Esophagus muscularis mucosa (tissue), 4 donors: Measurements from ENCODE around the gene TSTD1. TPM values are rescaled to one million over a fixed set of nuclear protein-coding genes. Genes with fewer than 3 reads are reported as not detected.

Source experiments
- DNase-seq: peaks from one replicate; pipeline ENCODE4 v3.0.0-alpha.2; 2017; ENCODE audit errors: extremely low spot score
- H3K27ac ChIP-seq, 4 donors: fragments of 200-600 bp; sonication (generic); replicated peaks in 1 of 4; 1 replicate in 3 of 4; 2 replicates in 1 of 4; pipeline ENCODE4 v1.5.1; 2016 to 2019; ENCODE audit warnings: mild to moderate bottlenecking in 1 of 4
- H3K27me3 ChIP-seq, 4 donors: fragments of 200-600 bp; sonication (generic); one replicate each; pipeline versions ENCODE4 v1.5.1 to v1.6.0; 2016 to 2019
- H3K36me3 ChIP-seq, 4 donors: fragments of 200-600 bp; sonication (generic); one replicate each; pipeline ENCODE4 v1.5.1; 2016 to 2019
- H3K4me1 ChIP-seq, 4 donors: fragments of 200-600 bp; sonication (generic); one replicate each; pipeline ENCODE4 v1.5.1; 2016 to 2019
- H3K4me3 ChIP-seq, 4 donors: fragments of 200-600 bp; sonication (generic); 1 replicate in 2 of 4; 2 replicates in 2 of 4; pipeline ENCODE4 v1.5.1; 2016 to 2019; ENCODE audit warnings: mild to moderate bottlenecking in 4 of 4, moderate library complexity in 1 of 4
- H3K9me3 ChIP-seq, 4 donors: fragments of 200-600 bp; sonication (generic); 1 replicate in 3 of 4; 2 replicates in 1 of 4; pipeline ENCODE4 v1.5.1; 2016 to 2019
- EP300 ChIP-seq: sonication (generic); formaldehyde crosslinking; IDR thresholded peaks from one replicate; pipeline ENCODE4 v1.6.1; 2017; ENCODE audit warnings: antibody characterized with exemption
- POLR2A ChIP-seq: fragments of 450-650 bp; IDR thresholded peaks from one replicate; pipeline ENCODE4 v1.6.1; 2017; ENCODE audit warnings: antibody characterized with exemption, moderate library complexity, mild to moderate bottlenecking, low read depth
- POLR2AphosphoS5 ChIP-seq, 2 donors: sonication (generic); formaldehyde crosslinking; IDR thresholded peaks; one replicate each; pipeline ENCODE4 v1.6.1; 2017; ENCODE audit warnings: antibody characterized with exemption in 2 of 2
- WGBS: methylation state at CpG from one replicate; pipeline ENCODE4 v1.1.5; 2018; 5-methylcytosine and 5-hydroxymethylcytosine counted together
- intact Hi-C: fragments of 100-400 bp; cut with DNase I; formaldehyde crosslinking; loops from one replicate; pipeline ENCODE4 v1.15.1; 2023
- total RNA-seq, 4 donors: library from RNA; depleted of rRNA; stranded (reverse); fragments of >200 nt; gene quantifications; one replicate each; pipeline versions ENCODE4 v1.1.0 to v1.2.1, GENCODE V29; 2016
- TF ChIP-seq, protein P1 (sequence below), 3 experiments: fragments of 200-600 bp in 2 of 3; fragments of 450-650 bp in 1 of 3; sonication (generic) in 2 of 3; IDR thresholded peaks; one replicate each; pipeline ENCODE4 v1.5.1; 2017 to 2019; ENCODE audit warnings: antibody characterized with exemption in 3 of 3, mild to moderate bottlenecking in 2 of 3, moderate library complexity in 1 of 3

The TSTD1 gene
- total RNA-seq, 4 donors from 2014 or later, result 19.0 to 46.5 (median 29.4) TPM

DNA sequence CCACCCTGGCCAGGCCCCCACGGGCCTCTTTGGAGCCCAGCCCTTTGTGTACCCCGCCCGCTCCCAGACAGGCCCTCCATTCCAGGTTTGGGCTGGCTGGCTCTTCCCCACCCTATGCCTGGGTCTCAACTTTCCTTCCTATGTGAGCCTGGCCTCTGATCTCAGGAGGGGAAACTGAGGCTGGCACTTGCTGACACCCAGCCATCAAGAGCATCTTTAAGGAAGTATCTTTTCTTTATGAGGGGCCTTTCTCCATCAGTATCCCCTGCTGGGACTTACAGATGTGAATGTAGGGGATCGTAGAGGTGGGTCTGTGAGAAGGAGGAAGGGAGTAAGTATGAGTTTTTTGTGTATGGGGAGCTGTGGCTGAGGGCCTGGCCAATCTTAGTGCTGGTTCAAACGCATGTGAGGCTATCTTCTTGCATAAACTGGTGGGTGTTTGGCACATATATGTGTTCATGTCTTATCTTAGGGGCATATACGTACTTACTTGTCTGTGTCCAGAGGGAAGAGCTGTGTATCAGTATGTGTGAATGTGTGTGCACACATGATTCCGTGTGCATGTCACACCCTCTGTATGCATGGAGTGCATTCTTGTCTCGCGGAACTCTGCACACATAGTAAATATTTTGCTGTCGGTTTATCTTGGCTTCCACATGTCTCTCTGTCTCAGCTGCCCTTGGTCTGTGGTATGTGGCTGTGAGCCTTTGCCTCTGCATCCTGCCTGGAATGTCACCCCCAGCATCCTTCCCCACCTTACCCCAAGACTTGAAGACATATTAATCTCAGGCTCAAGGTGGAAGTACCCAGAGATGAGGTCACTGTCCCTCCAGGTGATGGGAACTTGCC lies 45.2 kb upstream of the TSTD1 start:
- no peak for DNase-seq
- intact Hi-C loops, result no loop called here
- Histone ChIP-seq H3K9me3 (no peaks in the 10 kb centered on the region), H3K4me1 (no peaks in the 10 kb centered on the region), H3K27me3 (peaks cover 0 to 20% (median 0%) of the 10 kb centered on the region in 4 donors), H3K4me3 (no peak overlapping the region), H3K36me3 (no peaks in the 10 kb centered on the region), H3K27ac (no peak overlapping the region)
- WGBS, result 79% methylated on average over 10 of the region's 10 CpGs
- no peak for TF ChIP-seq POLR2A
- TF ChIP-seq POLR2AphosphoS5 (IDR thresholded peaks at IDR 0.05), result no peak
- no peak for TF ChIP-seq EP300
- TF ChIP-seq, protein P1, sequence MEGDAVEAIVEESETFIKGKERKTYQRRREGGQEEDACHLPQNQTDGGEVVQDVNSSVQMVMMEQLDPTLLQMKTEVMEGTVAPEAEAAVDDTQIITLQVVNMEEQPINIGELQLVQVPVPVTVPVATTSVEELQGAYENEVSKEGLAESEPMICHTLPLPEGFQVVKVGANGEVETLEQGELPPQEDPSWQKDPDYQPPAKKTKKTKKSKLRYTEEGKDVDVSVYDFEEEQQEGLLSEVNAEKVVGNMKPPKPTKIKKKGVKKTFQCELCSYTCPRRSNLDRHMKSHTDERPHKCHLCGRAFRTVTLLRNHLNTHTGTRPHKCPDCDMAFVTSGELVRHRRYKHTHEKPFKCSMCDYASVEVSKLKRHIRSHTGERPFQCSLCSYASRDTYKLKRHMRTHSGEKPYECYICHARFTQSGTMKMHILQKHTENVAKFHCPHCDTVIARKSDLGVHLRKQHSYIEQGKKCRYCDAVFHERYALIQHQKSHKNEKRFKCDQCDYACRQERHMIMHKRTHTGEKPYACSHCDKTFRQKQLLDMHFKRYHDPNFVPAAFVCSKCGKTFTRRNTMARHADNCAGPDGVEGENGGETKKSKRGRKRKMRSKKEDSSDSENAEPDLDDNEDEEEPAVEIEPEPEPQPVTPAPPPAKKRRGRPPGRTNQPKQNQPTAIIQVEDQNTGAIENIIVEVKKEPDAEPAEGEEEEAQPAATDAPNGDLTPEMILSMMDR (IDR thresholded peaks at IDR 0.05), result no peak

DNA sequence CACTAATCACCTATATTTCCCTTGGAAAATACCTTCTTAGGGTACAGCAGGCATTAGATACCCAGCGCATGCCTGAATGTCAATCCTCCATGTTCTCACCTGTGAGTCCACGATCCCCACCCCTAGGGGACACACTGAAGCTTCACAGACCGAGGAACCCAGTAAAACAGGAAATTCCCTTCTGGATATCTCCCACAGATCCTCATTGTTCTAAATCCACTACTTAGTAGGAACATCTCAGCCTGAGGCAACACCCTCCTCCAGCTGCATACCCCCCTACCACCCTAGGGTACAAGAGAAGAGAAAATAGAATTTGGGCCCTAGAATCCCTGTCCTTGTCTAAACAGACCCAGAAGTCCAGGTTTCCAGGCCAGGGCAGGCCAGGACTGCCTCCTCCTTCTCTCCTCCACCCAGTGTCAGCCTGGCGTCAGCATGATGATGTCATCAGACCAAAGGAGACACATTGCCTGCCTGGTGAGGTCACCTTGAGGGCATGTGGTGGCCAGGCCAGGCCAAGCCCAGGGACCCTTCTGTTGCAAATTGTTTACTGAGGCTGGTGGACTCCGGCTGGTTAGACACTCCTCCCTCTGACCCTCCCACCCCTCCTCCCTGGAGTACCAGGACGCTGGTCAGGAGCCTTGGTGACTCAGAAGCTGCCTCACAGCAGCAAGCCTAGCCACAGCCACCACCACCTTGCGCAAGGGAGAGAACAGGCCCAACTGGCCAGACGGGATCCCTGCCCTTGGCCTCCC lies 44.4 kb upstream of the TSTD1 start:
- Histone ChIP-seq H3K9me3 (no peaks in the 10 kb centered on the region), H3K4me3 (no peak overlapping the region), H3K4me1 (no peaks in the 10 kb centered on the region), H3K27me3 (peaks cover 0 to 18% (median 0%) of the 10 kb centered on the region in 4 donors), H3K36me3 (no peaks in the 10 kb centered on the region), H3K27ac (peak overlapping the region in 1 of 4 donors; percentile 34)
- 61% methylated on average over 7 of the region's 8 CpGs for WGBS
- DNase-seq, result no peak
- TF ChIP-seq POLR2AphosphoS5 (IDR thresholded peaks at IDR 0.05) (peak in 1 of 2 donors; percentile 17), POLR2A (no peak)
- intact Hi-C loops, result no loop called here

- intact Hi-C loops, result no loop called here
- no peak for TF ChIP-seq POLR2AphosphoS5 (IDR thresholded peaks at IDR 0.05)
- TF ChIP-seq, protein P1 (IDR thresholded peaks at IDR 0.05), result no peak
- TF ChIP-seq EP300, result no peak
- TF ChIP-seq POLR2A, result no peak
- no peak overlapping the region for H3K4me3 ChIP-seq
- H3K36me3 ChIP-seq, result no peaks in the 10 kb centered on the region
- no peaks in the 10 kb centered on the region for H3K4me1 ChIP-seq
- peak overlapping the region in 1 of 4 donors; percentile 34 for H3K27ac ChIP-seq
- DNase-seq, result no peak
- peaks cover 0 to 17% (median 0%) of the 10 kb centered on the region in 4 donors for H3K27me3 ChIP-seq
- H3K9me3 ChIP-seq, result no peaks in the 10 kb centered on the region
- WGBS, result 89% methylated on average over 2 of the region's 2 CpGs
Measured at GRCh38 chr1:161082483-161082882, 43.7 kb upstream of the TSTD1 start.

DNA sequence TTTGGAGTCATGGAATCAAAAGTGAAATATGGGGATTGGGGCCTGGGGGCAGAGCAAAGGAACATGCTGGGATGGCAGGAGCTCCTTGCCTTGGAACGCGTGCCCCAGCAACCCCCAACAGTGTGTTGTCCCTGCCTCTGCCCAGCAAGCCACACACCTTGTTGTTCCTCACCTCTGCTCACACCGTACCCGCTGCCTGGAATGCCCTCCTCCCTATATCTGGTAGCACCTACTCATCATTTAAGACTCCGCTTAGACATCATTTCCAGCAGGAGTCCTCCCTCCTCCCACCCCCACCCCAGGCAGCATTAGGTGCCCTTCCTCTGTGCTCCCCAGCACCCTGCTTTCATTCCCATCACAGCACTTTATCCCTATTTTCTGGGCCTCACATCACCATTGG lies 42.8 kb upstream of the TSTD1 start:
- Histone ChIP-seq H3K36me3 (no peaks in the 10 kb centered on the region), H3K4me1 (no peaks in the 10 kb centered on the region), H3K9me3 (no peaks in the 10 kb centered on the region), H3K27me3 (peaks cover 0 to 17% (median 0%) of the 10 kb centered on the region in 4 donors), H3K4me3 (no peak overlapping the region), H3K27ac (no peak overlapping the region)
- 92% methylated on average over 5 of the region's 5 CpGs for WGBS
- TF ChIP-seq, protein P1 (IDR thresholded peaks at IDR 0.05), result no peak
- TF ChIP-seq POLR2AphosphoS5 (IDR thresholded peaks at IDR 0.05) (no peak), EP300 (no peak)
- intact Hi-C loops, result no loop called here
- DNase-seq, result no peak
